GM21515 (cell line): Measurements from ENCODE around the gene CTSH.
"Not testable (repeated sequence)": the region's sequence is repeated elsewhere in the genome, so short reads cannot be mapped to it uniquely, and the experiment has no call there.

Source experiments
- ATAC-seq: cut with Tn5 transposase; IDR thresholded peaks from one replicate; pipeline ENCODE4 v1.9.1; 2021; ENCODE audit not compliant: unreplicated experiment

Gene CTSH

DNA sequence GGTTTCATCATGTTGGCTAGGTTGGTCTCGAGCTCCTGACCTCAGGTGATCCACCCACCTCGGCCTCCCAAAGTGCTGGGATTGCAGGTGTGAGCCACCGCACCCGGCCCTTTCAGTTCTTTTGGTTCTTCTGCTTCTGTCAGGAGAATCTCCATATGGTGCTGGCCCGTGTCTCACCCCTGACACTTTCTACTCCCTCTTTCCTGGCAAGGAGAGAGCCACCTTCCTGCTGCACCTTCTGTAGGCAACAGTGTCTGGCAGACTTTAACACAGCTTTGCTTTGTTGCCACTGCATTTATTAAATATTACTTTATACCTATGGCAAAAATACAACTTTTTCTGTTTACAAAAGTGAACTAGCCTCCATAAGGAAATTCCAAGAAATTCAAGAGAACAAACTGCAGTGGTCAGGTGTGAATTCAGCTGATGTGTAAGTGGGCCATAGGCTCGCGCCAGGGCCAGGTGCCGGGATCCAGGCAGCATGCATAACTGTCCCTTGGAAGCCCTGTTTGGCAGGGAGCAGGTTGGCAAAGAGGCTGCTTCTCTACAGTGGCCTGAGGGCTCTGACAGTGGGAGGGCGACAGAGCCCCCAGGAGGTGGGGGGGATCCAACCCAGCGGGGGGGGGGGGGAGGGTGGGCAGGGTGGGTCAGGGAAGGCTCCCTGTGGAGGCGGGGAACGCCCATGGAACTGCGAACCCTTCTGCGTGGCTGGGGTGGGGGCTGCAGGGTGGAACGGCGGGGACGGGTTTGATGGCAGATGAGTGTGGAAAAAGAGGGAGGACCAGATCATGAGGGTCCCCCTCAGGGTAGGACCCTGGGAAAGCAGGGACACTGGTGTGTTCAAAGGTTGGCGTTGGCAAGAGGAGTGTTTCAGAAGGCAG is 21.1 kb downstream of the CTSH start:
- no peak for ATAC-seq

DNA sequence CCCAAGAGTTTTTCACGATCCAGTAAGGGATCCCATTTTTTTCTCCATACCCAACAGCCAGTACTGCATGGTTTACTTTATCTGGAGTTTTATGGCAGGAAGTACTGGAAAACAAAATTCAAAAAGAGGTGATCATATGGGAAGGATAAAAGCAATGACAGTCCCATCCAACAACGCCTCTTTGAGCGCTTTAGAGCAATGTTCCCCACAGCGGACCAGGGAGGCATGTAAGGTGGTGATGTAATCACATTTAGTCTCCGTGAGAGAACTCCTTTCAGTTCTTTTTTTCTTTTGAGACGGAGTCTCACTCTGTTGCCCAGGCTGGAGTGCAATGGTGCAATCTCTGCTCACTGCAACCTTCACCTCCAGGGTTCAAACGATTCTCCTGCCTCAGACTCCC is 21.8 kb downstream of the CTSH start:
- no peak for ATAC-seq

DNA sequence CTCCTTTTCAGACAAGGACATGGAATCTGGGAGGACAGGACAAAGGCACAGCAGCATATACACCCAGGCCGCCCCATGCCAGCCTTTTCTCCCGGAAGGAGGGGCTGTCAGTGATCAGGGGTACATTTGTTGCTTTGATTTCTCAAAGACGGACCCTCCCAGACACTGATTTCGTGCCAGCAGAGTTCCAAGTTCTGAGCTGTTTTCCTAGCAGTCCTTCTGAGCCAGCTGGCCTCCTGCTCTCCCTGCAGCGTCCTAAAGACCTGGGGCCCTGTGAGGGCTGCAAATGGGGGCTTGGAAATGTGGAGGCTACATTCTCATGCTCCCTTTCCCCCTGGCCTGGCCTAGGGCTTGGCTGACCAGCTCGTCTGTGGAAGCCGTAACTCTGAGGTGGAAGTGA is 22.3 kb downstream of the CTSH start:
- ATAC-seq: no peak

DNA sequence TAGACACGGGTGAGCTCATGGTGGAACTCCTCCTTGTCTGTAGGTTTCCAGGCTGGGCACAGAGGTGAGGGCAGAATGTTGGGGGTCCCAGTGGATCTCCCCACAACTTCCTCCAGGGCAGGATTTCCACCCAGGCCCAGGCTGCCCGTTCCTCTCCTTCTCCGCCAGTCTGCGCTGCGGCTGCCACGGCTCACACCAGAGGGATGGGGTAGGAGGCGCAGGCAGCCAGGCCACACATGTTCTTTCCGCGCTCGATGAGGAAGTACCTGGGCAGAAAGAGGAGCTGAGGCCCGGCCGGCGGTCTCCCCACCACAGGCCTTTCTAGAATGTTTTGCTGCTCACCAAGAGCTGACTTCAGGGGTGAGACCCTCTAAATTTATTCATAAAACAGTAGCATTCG is 22.9 kb downstream of the CTSH start:
- ATAC-seq: no peak

DNA sequence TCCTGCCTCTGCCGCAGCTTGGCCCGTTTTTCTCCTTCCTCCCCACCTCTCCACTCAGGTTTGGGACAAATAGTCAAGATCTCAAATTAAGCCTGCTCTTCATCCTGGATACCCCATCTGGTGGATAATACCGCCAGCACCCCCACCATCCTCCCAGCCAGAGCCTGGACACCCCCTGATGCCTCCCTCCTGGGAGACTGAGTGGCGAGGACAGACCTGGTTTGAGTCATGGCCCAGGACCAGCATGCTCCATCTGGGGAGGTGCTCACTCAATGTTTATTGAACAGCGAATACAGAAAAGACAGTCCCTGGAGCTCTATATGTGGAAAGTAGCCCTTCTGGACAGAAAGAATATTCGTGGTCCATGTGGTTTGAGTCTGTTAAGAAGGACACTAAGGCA is 23.3 kb downstream of the CTSH start:
- ATAC-seq: no peak

DNA sequence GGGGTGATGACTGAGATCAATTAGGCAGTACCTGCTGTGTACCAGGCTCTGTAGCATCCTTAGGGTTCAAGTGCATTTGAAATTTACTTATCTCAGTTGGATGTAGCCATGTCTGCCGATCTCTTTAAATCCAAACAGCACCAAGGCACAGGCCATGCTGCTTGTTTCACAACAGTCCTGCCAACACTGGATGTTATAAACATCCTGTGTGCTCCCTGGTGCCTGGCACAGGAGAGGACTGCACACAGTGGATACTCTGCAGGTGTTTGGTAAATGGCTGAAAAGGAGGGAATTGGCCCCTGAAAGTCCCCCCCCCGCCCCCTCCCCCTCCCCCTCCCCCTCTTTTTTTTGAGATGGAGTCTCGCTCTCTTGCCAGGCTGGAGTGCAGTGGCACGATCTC is 27.0 kb downstream of the CTSH start:
- no peak for ATAC-seq

DNA sequence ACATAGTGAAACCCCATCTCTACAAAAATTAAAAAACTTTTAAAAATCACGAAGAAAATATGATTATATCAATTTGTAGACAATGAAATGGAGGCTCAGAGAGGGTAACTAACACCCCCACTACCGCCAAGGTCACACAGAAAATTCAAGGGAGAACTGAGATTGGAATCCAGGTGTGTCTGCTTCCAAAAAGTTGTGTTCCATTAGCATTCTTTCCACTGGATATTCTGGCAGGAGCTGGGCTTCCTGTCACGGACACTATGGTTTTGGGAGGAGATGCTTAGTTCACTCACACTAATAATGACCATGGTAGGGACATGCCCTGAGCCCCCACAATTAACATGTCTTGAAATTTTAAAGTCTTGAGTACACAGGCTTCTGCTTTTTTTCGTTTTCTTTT is 28.8 kb downstream of the CTSH start:
- no peak for ATAC-seq

DNA sequence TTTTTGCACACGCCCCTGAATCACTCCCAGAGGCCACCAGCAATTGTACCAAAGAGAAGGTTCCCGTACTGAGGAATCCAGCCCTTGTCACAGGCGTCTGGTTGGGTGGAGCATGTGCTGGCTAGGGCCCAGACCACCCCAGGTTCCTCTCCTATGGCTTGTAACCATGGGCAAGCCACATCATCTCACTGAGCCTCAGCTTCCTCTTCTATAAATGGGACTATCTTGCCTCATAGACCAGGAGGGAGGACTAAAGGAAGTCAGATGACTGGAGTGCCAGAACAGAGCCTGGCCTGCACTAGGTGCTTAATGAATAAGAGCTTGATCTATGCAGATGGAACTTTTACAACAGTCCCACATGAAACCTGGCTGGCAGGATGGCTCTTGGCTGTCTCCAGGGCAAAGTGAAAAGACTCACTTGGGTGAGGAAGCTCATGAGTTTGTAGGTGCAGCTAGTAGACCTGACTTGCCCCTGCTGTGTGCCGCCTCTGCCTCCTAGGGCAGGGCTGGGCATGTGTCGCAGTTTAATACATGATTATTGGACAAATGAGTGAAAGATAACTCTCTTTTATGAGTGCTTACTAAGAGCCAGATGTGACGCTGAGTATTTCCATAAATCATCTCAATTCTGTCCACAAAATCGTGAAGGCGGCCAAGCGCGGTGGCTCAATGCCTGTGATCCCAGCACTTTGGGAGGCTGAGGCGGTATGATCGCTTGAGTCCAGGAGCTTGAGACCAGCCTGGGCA is 29.3 kb downstream of the CTSH start:
- no peak for ATAC-seq

DNA sequence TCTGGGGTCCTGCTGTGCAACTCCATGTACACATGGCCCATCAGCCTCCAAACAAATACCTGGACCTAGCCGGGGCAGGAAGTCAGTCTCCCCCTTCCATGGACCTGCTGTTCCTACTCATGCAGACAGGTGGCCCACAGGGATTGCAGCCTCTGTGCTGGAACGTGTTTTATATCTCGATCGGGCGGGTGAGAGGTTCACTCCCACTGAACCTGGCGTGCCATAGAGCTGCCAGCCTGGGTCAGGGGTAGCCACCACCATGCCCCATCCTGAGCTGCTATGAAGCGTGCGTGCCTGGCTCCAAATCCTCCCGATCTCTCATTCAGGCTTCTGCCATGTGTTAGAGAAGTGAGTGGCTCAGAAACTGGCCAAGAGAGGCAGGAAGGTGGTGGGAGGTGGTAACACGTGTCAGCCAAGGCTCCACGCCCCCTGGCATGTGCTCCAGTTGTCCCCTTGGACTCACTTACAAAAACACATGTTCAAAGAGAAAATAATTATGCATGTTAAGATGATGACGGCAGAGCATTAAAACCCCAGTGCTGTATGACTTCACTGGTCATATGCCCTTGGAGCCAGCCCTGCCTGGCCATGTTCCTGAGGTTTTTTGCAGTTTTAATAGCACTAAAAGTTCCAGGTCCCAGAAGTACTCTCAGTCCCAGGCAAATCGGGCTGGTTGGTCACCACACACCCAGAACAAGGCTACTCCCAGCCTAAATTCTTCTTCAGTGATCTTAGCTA is 30.6 kb downstream of the CTSH start:
- no peak for ATAC-seq

DNA sequence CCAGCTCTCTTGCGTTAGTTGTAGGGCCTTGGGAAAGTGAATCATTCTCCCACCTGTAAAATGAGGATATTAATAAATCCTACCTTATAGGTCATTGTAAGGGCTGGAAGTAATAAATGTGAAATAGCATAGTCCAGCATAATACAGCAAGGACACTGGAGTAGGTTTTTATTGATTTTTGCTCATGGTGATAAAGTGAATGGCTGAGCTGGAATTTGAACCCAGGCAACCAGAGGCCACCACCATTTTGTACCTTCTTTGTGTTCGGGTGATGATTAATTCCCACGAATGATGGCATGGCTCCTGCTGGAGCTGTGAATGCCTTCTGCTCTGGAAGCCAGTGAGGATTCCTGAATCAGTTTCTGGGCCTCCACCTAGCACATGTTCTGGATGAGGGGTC is 31.8 kb downstream of the CTSH start:
- no peak for ATAC-seq

DNA sequence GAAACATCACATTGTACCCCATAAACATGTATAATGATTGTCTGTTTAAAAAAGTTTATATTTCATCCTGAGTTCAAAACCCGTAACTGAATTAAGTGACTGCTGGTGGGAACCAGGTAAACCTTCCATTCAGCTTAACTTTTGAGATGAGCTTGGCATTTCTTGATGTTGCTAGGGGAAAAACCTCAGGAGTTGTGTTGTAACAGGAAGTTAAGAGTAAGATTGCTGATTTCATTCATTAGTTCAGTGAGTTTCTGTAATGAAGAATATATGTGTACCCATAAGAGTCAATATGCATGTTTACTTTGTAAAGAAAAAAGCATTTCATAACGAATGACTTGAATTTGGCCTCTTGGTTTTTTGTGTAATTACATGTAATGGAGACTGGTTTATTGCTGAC is 32.5 kb downstream of the CTSH start:
- no peak for ATAC-seq

DNA sequence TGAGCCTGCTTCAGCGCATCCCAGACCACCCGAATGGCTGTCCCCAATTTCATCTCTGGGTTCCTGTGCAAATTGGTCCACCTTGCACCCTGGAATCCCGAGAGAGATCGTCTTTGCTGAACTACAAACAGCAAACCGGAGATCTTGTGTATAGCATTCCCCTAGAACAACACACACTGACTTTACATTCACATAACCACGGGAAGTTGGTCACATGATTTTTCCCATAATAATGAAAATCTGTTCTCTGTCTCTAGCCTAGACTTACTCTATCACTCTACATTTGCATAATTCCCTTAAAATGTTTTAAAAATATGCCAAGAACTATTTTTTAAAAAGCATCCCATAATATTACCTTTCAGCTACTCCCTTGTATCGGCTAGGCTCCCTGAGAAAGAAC is 34.6 kb downstream of the CTSH start:
- no peak for ATAC-seq

DNA sequence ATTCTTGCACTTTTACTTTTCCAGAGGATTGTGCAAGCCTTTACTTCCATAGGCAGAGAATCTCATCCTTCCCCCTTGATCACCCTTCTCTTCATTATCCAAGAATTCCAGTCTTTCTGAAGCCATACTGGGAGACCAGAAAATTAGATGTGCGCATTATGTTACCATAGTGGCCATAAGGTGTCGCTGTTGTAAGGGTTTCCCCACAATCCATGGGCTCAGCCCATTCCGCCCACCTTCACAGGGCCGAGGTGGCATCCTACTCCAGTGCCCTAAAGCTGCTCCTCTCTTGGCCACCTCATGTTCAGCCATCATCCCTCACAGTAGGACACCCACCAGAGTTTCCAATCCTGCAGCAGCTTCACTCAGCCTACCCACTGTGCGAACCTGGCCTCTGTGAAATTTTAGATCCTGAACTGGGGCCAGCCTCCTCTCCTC is 35.0 kb downstream of the CTSH start:
- no peak for ATAC-seq

DNA sequence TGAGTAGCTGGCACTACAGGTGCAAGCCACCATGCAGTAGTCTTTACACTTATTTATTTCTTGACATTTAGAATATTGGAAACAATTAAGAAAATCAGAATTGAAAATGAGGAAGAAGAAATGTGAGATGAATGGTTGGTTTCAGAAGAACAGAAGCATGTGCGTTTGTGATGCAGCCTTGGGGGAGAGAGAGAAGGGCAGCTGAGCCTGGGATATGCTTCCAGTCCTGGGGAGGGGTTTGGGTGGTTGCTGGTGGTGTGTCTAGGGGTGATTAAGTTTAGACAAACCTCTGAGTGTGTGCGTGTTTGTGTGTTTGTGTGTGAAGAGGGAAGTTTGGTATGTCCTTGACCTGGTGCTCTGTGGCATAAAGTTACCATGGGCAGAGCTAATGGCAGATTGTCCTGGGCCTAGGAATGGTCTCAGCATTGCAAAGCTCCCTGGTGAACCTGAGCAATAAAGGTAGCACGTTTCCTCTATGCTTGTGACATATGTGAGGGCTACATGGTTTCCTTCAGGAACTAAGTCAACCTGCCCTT is 35.6 kb downstream of the CTSH start:
- no peak for ATAC-seq

DNA sequence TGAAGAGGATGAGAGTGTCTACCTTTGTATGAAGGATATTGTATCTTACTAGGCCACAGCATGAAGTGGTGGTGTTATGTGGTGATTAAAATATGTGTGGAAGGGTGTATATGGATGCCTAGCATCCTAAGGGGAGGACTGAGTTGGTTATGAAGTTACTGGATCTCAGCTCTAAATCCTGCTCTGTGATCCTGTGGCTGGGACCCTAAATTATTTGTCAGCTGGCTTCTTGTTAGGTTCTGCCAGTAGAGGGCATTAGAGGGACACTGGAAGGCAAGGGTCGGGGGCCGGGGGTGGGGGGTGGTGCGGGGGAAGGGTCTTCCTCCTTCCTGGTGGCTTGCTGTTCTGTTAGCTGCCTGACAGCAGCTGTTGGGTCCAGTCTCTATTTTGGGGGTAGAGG is 37.3 kb downstream of the CTSH start:
- ATAC-seq: no peak

DNA sequence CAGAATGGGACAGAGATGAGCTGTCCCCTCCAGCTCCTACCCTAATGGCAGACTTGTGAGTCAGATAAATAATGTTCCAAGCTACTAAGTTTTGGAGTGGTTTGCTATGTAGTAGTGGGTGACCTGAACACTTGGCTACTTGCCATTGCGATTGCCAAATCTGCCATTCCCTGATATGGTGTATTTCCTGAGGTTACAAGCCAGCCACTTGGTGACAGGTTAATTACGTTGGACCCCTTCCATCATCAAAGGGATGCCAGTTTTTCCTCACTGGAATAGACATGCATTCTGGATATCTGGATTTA is 38.6 kb downstream of the CTSH start:
- no peak for ATAC-seq

DNA sequence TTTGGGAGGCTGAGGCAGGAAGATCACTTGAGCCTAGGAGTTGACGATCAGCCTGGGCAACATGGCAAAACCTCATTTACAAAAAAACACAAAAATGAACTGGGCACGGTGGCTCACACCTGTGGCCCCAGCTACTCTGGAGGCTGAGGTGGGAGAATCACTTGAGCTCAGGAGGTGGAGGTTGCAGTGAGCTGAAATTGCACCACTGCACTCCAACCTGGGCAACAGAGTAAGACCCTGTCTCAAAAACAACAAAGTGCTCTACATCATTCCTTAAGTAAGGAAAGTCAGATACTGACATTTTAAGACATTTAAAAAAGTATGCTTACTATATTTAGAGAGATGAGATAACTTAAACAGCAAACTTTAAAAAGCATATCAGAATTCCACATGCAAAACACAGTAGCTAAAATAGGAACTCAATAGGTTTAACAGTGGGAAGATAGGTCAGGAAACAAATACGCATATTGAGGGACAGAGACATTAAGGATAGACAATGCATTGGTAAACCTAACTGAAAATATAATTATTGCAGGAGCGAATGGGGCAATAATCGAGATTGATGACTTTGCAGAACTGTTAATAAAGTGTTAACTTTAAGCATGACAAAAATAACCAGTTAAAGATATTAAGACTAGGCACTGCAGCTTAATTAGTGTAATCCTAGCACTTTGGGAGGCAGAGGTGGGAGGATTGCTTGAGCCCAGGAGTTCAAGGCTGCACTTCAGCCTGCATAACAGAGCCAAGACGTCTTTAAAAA is 40.1 kb downstream of the CTSH start:
- ATAC-seq: no peak

DNA sequence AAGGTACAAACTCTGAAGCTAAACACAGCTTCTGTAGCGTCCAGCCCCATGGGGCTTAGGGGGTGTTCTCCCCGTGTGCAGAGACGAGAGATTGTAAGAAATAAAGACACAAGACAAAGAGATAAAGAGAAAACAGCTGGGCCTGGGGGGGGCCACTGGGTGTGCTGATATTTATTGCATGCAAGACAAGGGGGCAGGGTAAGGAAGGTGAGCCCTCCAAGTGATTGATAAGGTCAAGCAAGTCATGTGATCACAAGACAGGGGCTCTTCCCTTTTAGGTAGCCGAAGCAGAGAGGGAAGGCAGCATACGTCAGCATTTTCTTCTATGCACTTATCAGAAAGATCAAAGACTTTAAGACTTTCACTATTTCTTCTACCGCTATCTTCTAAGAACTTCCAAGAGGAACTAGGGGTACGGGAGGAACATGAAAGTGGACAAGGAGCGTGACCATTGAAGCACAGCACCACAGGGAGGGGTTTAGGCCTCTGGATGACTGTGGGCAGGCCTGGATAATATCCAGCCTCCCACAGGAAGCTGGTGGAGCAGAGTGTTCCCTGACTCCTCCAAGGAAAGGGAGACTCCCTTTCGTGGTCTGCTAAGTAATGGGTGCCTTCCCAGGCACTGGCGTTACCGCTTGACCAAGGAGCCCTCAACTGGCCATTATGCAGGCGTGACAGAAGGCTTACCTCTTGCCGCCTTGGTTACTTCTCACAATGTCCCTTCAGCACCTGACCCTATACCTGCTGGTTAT is 42.4 kb downstream of the CTSH start:
- not testable (repeated sequence) for ATAC-seq

DNA sequence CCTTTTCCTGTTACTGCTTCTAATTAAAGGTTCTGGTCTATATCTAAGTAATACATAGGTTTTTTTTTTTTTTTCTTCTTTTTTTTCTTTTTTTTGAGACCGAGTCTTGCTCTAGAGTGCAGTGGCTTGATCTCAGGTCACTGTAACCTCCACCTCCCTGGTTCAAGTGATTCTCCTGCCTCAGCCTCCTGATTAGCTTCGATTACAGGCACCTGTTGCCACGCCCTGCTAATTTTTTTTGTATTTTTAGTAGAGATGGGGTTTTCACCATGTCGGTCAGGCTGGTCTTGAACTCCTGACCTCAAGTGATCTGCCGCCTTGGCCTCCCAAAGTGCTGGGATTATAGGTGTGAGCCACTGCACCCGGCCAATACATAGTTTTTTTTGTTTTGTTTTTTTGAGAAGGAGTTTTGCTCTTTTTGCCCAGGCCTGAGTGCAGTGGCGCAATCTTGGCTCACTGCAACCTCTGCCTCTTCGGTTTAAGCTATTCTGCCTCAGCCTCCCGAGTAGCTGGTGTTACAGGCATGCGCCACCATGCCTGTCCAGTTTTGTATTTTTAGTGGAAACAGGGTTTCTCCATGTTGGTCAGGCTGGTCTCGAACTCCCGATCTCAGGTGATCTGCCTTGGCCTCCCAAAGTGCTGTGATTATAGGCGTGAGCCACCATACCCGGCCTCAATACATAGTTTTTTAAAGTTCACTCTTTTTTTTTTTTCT is 43.9 kb downstream of the CTSH start:
- not testable (repeated sequence) for ATAC-seq

DNA sequence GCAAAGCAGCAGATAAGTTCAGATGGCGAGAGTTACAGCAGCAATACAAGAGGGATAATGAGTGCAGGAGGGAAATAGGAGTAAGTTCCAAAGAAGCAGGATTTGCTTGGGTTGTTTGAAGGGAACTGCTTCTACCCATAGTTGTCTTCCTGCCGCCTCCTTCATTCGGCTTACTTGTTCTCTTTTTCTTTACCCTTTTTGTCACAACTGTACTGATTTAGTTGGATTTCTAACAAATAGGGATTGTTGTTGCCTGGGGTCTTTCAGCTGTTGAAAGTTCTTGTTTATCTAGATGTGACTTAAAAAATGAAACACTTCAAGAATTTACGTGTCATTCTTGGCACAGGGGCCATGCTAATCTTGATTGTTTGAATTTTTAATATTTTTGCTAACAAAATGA is 46.3 kb downstream of the CTSH start:
- ATAC-seq: no peak
